Tracheal epithelial cell (primary cell): ENCODE results near the gene GCN1. TPM values are rescaled to one million over a fixed set of nuclear protein-coding genes. Genes with fewer than 3 reads are reported as not detected.

Source experiments
- total RNA-seq: library from RNA; depleted of rRNA; stranded (reverse); fragments of >200 nt; gene quantifications from 2 replicates; pipeline ENCODE4 v1.2.1, GENCODE V29; 2014

Gene GCN1
- total RNA-seq: 61.8 and 146 TPM in 2 replicates

GRCh38 chr12:120194534-120195395, at the start of gene GCN1:
TSS of gene GCN1 (minus strand) at chr12:120194715. CDS start at chr12:120194697, 18 bp downstream.

DNA sequence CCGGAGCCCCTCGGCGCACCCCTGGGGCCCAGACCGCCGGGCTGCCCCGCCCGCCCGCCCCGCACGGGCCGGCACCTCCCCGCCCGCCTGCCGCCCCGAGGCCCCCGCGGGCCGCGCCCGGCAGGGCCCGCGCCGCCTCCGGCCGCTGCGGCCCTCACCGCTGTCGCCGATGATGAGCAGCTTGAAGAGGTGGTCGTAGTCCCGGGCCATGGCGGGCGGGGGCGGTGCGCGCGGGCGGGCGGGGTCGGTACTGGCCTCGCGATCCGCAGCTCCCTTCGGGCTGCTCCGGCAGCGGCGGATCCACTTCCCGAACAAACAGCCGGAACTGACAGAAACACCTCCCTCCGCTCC, 78.1 kb downstream of the GCN1 start, which contains the start of gene RAB35:
RAB35 (minus strand) TSS at position 313 of the 351 bp plus-strand sequence; CDS start at position 210, 103 bp downstream.

Other genes starting within 250 kb of the GCN1 start
- gene BICDL1, start 205.5 kb downstream of the GCN1 start, total RNA-seq: 6.3 and 9.0 TPM in 2 replicates
- 22.4 and 27.0 TPM in 2 replicates for gene RAB35, start 78.0 kb downstream of the GCN1 start, total RNA-seq
- 4,560 and 6,015 TPM in 2 replicates for gene RPLP0, start 6.4 kb upstream of the GCN1 start, total RNA-seq
- gene PXN, start 71.0 kb upstream of the GCN1 start, total RNA-seq: 34.9 and 42.8 TPM in 2 replicates
- gene RNU4-2, start 97.2 kb upstream of the GCN1 start, total RNA-seq: under 0.01 TPM in 1 of 2 replicates, not detected in the other
- gene RNU4-1, start 98.5 kb upstream of the GCN1 start, total RNA-seq: under 0.01 TPM in 2 replicates
- gene SIRT4, start 107.6 kb upstream of the GCN1 start, total RNA-seq: 0.96 and 3.2 TPM in 2 replicates
- gene PLA2G1B, start 133.1 kb upstream of the GCN1 start, total RNA-seq: not detected in 2 replicates
- not detected in 2 replicates for gene MSI1, start 174.4 kb upstream of the GCN1 start, total RNA-seq
- 807 and 1,167 TPM in 2 replicates for gene COX6A1, start 243.4 kb upstream of the GCN1 start, total RNA-seq